HCT116 (cell line): ENCODE data around the gene PTRHD1. TPM values are rescaled to one million over a fixed set of nuclear protein-coding genes. Genes with fewer than 3 reads are reported as not detected.

Source experiments
- ATAC-seq: fragments of 200-7000 bp; cut with Tn5 transposase; 2 replicates; pipeline ENCODE4 v1.9.1; 2020; ENCODE audit warnings: mild to moderate bottlenecking, moderate library complexity
- BruUV-seq: library from RNA; stranded (reverse); fragments of 400-500 nt; replicated peaks from 2 replicates; lab custom pipeline; 2021; lab: Mats Ljungman, UMichigan
- CTCF ChIA-PET: fragments of 300-600 bp; sonication (Branson Sonifier 250); formaldehyde crosslinking; loops from one replicate; lab custom pipeline; 2021; ENCODE audit warnings: antibody characterized with exemption; lab: Charles Lee
- POLR2A ChIA-PET: fragments of 300-600, 350-600 bp; sonication (Branson Sonifier 250); formaldehyde crosslinking; loops from one replicate; lab custom pipeline; 2021; ENCODE audit warnings: antibody characterized with exemption; lab: Charles Lee
- RAD21 ChIA-PET, 2 experiments: fragments of 300-600 bp; sonication (Branson Sonifier 250); formaldehyde crosslinking; loops; one replicate each; lab custom pipeline; 2023; ENCODE audit warnings: low total read pairs in 2 of 2; ENCODE audit not compliant: uncharacterized antibody in 2 of 2, unreplicated experiment in 2 of 2, low non-redundant PET in 1 of 2; lab: Charles Lee
- DNase-seq: peaks from one replicate; pipeline ENCODE4 v3.0.0-alpha.2; 2010; ENCODE audit warnings: low read depth, low spot score
- H2AFZ ChIP-seq: fragments of 200-600 bp; shearing (Covaris generic), sonication (generic); 2 replicates; pipeline ENCODE4 v1.6.1; 2017; ENCODE audit warnings: low read depth, mixed run types, mixed read lengths, antibody characterized with exemption, low read length; ENCODE audit not compliant: poor library complexity, severe bottlenecking
- H3K27ac ChIP-seq: 2 replicates; pipeline ENCODE4 v1.5.1; 2012; ENCODE audit warnings: low read depth, low read length
- H3K27me3 ChIP-seq: fragments of 200-600 bp; sonication (generic); 2 replicates; pipeline ENCODE4 v1.6.1; 2016; ENCODE audit warnings: mixed run types, low read length, mixed read lengths; ENCODE audit not compliant: insufficient read depth
- H3K36me3 ChIP-seq, 2 experiments: fragments of 200-500 bp in 1 of 2; fragments of 200-600 bp in 1 of 2; sonication (Bioruptor generic) in 1 of 2; sonication (generic) in 1 of 2; 2 replicates each; pipeline versions ENCODE4 v1.5.1 to v1.6.1; 2014 to 2016; ENCODE audit warnings: low read length in 2 of 2, inconsistent platforms in 1 of 2, mixed read lengths in 1 of 2, mixed run types in 1 of 2; ENCODE audit not compliant: insufficient read depth in 2 of 2, control insufficient read depth in 1 of 2
- H3K4me1 ChIP-seq, 2 experiments: fragments of 200-600 bp in 1 of 2; sonication (generic) in 1 of 2; 2 replicates each; pipeline versions ENCODE4 v1.5.1 to v1.6.1; 2012 to 2017; ENCODE audit warnings: low read length in 2 of 2, inconsistent platforms in 1 of 2, mild to moderate bottlenecking in 1 of 2, mixed read lengths in 1 of 2, mixed run types in 1 of 2, moderate library complexity in 1 of 2; ENCODE audit not compliant: insufficient read depth in 2 of 2, control insufficient read depth in 1 of 2
- H3K4me2 ChIP-seq: fragments of 200-600 bp; sonication (generic); 2 replicates; pipeline ENCODE4 v1.6.1; 2017; ENCODE audit warnings: mixed run types, low read length, mixed read lengths
- H3K4me3 ChIP-seq, 2 experiments: fragments of 200-600 bp in 1 of 2; sonication (generic) in 1 of 2; replicated peaks in 1 of 2; 2 replicates each; pipeline ENCODE4 v1.5.1; 2011 to 2016; ENCODE audit warnings: low read length in 2 of 2, control low read depth in 1 of 2, low read depth in 1 of 2, mild to moderate bottlenecking in 1 of 2, mixed read lengths in 1 of 2, mixed run types in 1 of 2
- H3K79me2 ChIP-seq: fragments of 200-600 bp; sonication (generic); 2 replicates; pipeline ENCODE4 v1.6.1; 2017; ENCODE audit warnings: mild to moderate bottlenecking, mixed run types, low read length, moderate library complexity, mixed read lengths; ENCODE audit not compliant: insufficient read depth
- H3K9ac ChIP-seq: fragments of 200-600 bp; sonication (generic); 2 replicates; pipeline ENCODE4 v1.6.1; 2016; ENCODE audit warnings: low read length, mixed read lengths
- H3K9me2 ChIP-seq: fragments of 200-600 bp; sonication (generic), shearing (Covaris generic); 2 replicates; pipeline ENCODE4 v1.6.1; 2017; ENCODE audit warnings: mixed run types, mild to moderate bottlenecking, moderate library complexity; ENCODE audit not compliant: insufficient read depth
- H3K9me3 ChIP-seq, 2 experiments: fragments of 200-500 bp in 1 of 2; fragments of 200-600 bp in 1 of 2; sonication (Bioruptor generic) in 1 of 2; sonication (generic) in 1 of 2; 2 replicates each; pipeline ENCODE4 v1.6.1; 2014 to 2017; ENCODE audit warnings: low read length in 2 of 2, mixed read lengths in 2 of 2, inconsistent platforms in 1 of 2, low read depth in 1 of 2, mild to moderate bottlenecking in 1 of 2, mixed run types in 1 of 2, moderate library complexity in 1 of 2; ENCODE audit not compliant: control insufficient read depth in 1 of 2, insufficient read depth in 1 of 2
- H4K20me1 ChIP-seq: fragments of 200-600 bp; sonication (generic), shearing (Covaris generic); 2 replicates; pipeline ENCODE4 v1.6.1; 2017; ENCODE audit warnings: mixed run types, mild to moderate bottlenecking, moderate library complexity; ENCODE audit not compliant: insufficient read depth
- CBX3 ChIP-seq: IDR thresholded peaks from 2 replicates; pipeline ENCODE4 v1.6.1; 2012; ENCODE audit warnings: low read depth
- EGR1 ChIP-seq: IDR thresholded peaks from 2 replicates; pipeline ENCODE4 v1.6.1; 2012; ENCODE audit warnings: low read depth
- ELF1 ChIP-seq: IDR thresholded peaks from 2 replicates; pipeline ENCODE4 v1.6.1; 2012; ENCODE audit warnings: low read depth, borderline replicate concordance
- FOSL1 ChIP-seq: IDR thresholded peaks from 2 replicates; pipeline ENCODE4 v1.6.1; 2012; ENCODE audit warnings: low read depth
- POLR2A ChIP-seq: IDR thresholded peaks from 2 replicates; pipeline ENCODE4 v1.7.0; 2011; ENCODE audit warnings: borderline replicate concordance; ENCODE audit not compliant: insufficient read depth, insufficient read length; ENCODE audit errors: extremely low read depth
- POLR2AphosphoS5 ChIP-seq: IDR thresholded peaks from 2 replicates; pipeline ENCODE4 v1.6.1; 2011; ENCODE audit warnings: mild to moderate bottlenecking, low read depth, low read length, moderate library complexity
- RAD21 ChIP-seq: IDR thresholded peaks from 2 replicates; pipeline ENCODE4 v1.6.1; 2012; ENCODE audit warnings: low read depth, mild to moderate bottlenecking
- REST ChIP-seq: IDR thresholded peaks from 2 replicates; pipeline ENCODE4 v1.6.1; 2012; ENCODE audit warnings: low read depth
- SP1 ChIP-seq: IDR thresholded peaks from 2 replicates; pipeline ENCODE4 v1.6.1; 2012; ENCODE audit warnings: low read depth
- SRF ChIP-seq: IDR thresholded peaks from 2 replicates; pipeline ENCODE4 v1.6.1; 2012; ENCODE audit warnings: low read depth
- TCF7L2 ChIP-seq: IDR thresholded peaks from 2 replicates; pipeline ENCODE4 v1.7.0; 2011; ENCODE audit warnings: borderline replicate concordance, inconsistent platforms; ENCODE audit not compliant: insufficient read depth, insufficient read length; ENCODE audit errors: extremely low read depth
- YY1 ChIP-seq: IDR thresholded peaks from 2 replicates; pipeline ENCODE4 v1.6.1; 2011; ENCODE audit warnings: low read length, low read depth, moderate library complexity, mild to moderate bottlenecking; ENCODE audit not compliant: insufficient replicate concordance; ENCODE audit errors: extremely low read depth
- ZFX ChIP-seq: fragments of 450-650 bp; IDR thresholded peaks from 2 replicates; pipeline ENCODE4 v1.6.1; 2017
- ZNF274 ChIP-seq: fragments of 200-500 bp; sonication (Bioruptor generic); IDR thresholded peaks from 2 replicates; pipeline ENCODE4 v1.6.1; 2014; ENCODE audit warnings: mild to moderate bottlenecking, low read depth, low read length, inconsistent platforms
- intact Hi-C: fragments of 100-400 bp; cut with micrococcal nuclease; formaldehyde crosslinking; loops from 2 replicates; pipeline ENCODE4 v1.10.0; 2022
- total RNA-seq: library from RNA; stranded (reverse); gene quantifications from one replicate; pipeline ENCODE4 v1.2.1, GENCODE V29; 2021; ENCODE audit not compliant: unreplicated experiment
- TF ChIP-seq, protein P1 (sequence below): IDR thresholded peaks from 2 replicates; pipeline ENCODE4 v1.6.1; 2012
- TF ChIP-seq, protein P2 (sequence below): IDR thresholded peaks from 2 replicates; pipeline ENCODE4 v1.6.1; 2011; ENCODE audit warnings: mild to moderate bottlenecking, low read length, moderate library complexity; ENCODE audit not compliant: insufficient replicate concordance; ENCODE audit errors: extremely low read depth
- TF ChIP-seq, protein P3 (sequence below), 3 experiments: fragments of 200-600 bp in 1 of 3; sonication (generic) in 1 of 3; IDR thresholded peaks in 2 of 3; conservative IDR thresholded peaks in 1 of 3; 2 replicates each; pipeline ENCODE4 v1.5.1; 2012 to 2017; ENCODE audit warnings: low read depth in 2 of 3, low read length in 2 of 3, antibody characterized with exemption in 1 of 3, borderline replicate concordance in 1 of 3, control low read depth in 1 of 3, mild to moderate bottlenecking in 1 of 3, mixed read lengths in 1 of 3, mixed run types in 1 of 3, moderate library complexity in 1 of 3; ENCODE audit not compliant: insufficient read depth in 1 of 3

PTRHD1 gene
- total RNA-seq, 1 experiment from 2014 or later: 24.3 TPM

GRCh38 chr2:24744356-24744755, 48.8 kb downstream of the PTRHD1 start:
- Histone ChIP-seq H3K9me2 (no peaks in the 10 kb centered on the region), H3K27me3 (no peaks in the 10 kb centered on the region), H3K9ac (no peak overlapping the region), H3K4me1 (no peaks in the 10 kb centered on the region), H4K20me1 (no peaks in the 10 kb centered on the region), H3K4me2 (no peak overlapping the region), H3K9me3 (no peaks in the 10 kb centered on the region), H2AFZ (no peak overlapping the region), H3K79me2 (no peaks in the 10 kb centered on the region), H3K36me3 (no peaks in the 10 kb centered on the region), H3K4me3 (no peak overlapping the region), H3K27ac (no peak overlapping the region)
- no TSS peak for BruUV-seq
- TF ChIP-seq POLR2A (no peak), EGR1 (no peak), SP1 (no peak), TCF7L2 (no peak), SRF (no peak), ELF1 (no peak), CBX3 (no peak), ZFX (no peak), ZNF274 (no peak), POLR2AphosphoS5 (no peak), REST (no peak), YY1 (no peak), FOSL1 (no peak), RAD21 (no peak)
- TF ChIP-seq, protein P1, sequence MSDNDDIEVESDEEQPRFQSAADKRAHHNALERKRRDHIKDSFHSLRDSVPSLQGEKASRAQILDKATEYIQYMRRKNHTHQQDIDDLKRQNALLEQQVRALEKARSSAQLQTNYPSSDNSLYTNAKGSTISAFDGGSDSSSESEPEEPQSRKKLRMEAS: no peak
- TF ChIP-seq, protein P2, sequence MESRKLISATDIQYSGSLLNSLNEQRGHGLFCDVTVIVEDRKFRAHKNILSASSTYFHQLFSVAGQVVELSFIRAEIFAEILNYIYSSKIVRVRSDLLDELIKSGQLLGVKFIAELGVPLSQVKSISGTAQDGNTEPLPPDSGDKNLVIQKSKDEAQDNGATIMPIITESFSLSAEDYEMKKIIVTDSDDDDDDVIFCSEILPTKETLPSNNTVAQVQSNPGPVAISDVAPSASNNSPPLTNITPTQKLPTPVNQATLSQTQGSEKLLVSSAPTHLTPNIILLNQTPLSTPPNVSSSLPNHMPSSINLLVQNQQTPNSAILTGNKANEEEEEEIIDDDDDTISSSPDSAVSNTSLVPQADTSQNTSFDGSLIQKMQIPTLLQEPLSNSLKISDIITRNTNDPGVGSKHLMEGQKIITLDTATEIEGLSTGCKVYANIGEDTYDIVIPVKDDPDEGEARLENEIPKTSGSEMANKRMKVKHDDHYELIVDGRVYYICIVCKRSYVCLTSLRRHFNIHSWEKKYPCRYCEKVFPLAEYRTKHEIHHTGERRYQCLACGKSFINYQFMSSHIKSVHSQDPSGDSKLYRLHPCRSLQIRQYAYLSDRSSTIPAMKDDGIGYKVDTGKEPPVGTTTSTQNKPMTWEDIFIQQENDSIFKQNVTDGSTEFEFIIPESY: no peak
- TF ChIP-seq, protein P3, sequence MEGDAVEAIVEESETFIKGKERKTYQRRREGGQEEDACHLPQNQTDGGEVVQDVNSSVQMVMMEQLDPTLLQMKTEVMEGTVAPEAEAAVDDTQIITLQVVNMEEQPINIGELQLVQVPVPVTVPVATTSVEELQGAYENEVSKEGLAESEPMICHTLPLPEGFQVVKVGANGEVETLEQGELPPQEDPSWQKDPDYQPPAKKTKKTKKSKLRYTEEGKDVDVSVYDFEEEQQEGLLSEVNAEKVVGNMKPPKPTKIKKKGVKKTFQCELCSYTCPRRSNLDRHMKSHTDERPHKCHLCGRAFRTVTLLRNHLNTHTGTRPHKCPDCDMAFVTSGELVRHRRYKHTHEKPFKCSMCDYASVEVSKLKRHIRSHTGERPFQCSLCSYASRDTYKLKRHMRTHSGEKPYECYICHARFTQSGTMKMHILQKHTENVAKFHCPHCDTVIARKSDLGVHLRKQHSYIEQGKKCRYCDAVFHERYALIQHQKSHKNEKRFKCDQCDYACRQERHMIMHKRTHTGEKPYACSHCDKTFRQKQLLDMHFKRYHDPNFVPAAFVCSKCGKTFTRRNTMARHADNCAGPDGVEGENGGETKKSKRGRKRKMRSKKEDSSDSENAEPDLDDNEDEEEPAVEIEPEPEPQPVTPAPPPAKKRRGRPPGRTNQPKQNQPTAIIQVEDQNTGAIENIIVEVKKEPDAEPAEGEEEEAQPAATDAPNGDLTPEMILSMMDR (IDR thresholded peaks at IDR 0.05 in 2 of 3, conservative IDR thresholded peaks at IDR 0.05 in 1 of 3; ENCODE audit: borderline replicate concordance in 1 of 3, insufficient read depth in 1 of 3, low read depth in 2 of 3, low read length in 2 of 3): no peak
- no peak for ATAC-seq
- intact Hi-C loops: no loop called here
- ChIA-PET RAD21 (no interaction called here), CTCF (no interaction called here), POLR2A (no interaction called here)
- no peak for DNase-seq
